ENCODE data around the gene RUBCNL.
"Not testable (repeated sequence)": the region's sequence is repeated elsewhere in the genome, so short reads cannot be mapped to it uniquely, and the experiment has no call there.

RUBCNL gene

GRCh38 chr13:46387064-46387851 lies at the start of gene RUBCNL:
TSS of gene RUBCNL (minus strand) at chr13:46387252. CDS start at chr13:46372475, 14,777 bp downstream.
- no peak for DNase-seq

- not testable (repeated sequence) for DNase-seq
These were observed 42.5 kb upstream of the RUBCNL start for GRCh38 chr13:46429558-46429957.

- DNase-seq: no peak
These were observed 18.4 kb upstream of the RUBCNL start for GRCh38 chr13:46405457-46405856.

- DNase-seq: no peak
These were observed 17.7 kb upstream of the RUBCNL start for GRCh38 chr13:46404733-46405100.

GRCh38 chr13:46403851-46404732 lies 17.0 kb upstream of the RUBCNL start:
- DNase-seq: no peak

- DNase-seq: no peak
These were observed 15.1 kb upstream of the RUBCNL start for GRCh38 chr13:46402178-46402577.

- DNase-seq: no peak
These were observed 14.4 kb upstream of the RUBCNL start for GRCh38 chr13:46401432-46401831.

- no peak for DNase-seq
These were observed 9.3 kb upstream of the RUBCNL start for GRCh38 chr13:46396341-46396740.

GRCh38 chr13:46392967-46393366 lies 5.9 kb upstream of the RUBCNL start:
- no peak for DNase-seq

GRCh38 chr13:46389457-46390451 lies 2.7 kb upstream of the RUBCNL start:
- DNase-seq: no peak

GRCh38 chr13:46388846-46389245 lies 1.8 kb upstream of the RUBCNL start:
- DNase-seq: no peak

GRCh38 chr13:46388308-46388707 lies 1.3 kb upstream of the RUBCNL start:
- DNase-seq: no peak

GRCh38 chr13:46386392-46387063 lies 524 bp downstream of the RUBCNL start:
- DNase-seq: no peak

- DNase-seq: no peak
These were observed 1.1 kb downstream of the RUBCNL start for GRCh38 chr13:46385946-46386345.

GRCh38 chr13:46383383-46383782 lies 3.7 kb downstream of the RUBCNL start:
- no peak for DNase-seq

GRCh38 chr13:46382224-46382623 lies 4.8 kb downstream of the RUBCNL start:
- DNase-seq: no peak

- DNase-seq: no peak
These were observed 6.8 kb downstream of the RUBCNL start for GRCh38 chr13:46380242-46380641.

GRCh38 chr13:46379611-46380010 lies 7.4 kb downstream of the RUBCNL start:
- DNase-seq: no peak

- no peak for DNase-seq
These were observed 8.6 kb downstream of the RUBCNL start for GRCh38 chr13:46378411-46378810.

- DNase-seq: no peak
These were observed 9.5 kb downstream of the RUBCNL start for GRCh38 chr13:46377554-46377953.

- no peak for DNase-seq
These were observed 12.3 kb downstream of the RUBCNL start for GRCh38 chr13:46374710-46375109.

GRCh38 chr13:46373623-46374022 lies 13.4 kb downstream of the RUBCNL start:
- DNase-seq: no peak
